Endodermal cell (in vitro differentiated cells): Measurements from ENCODE around the gene TRAP1. TPM values are rescaled to one million over a fixed set of nuclear protein-coding genes. Genes with fewer than 3 reads are reported as not detected.

Experiments used
- DNase-seq: peaks from one replicate; pipeline ENCODE4 v3.0.0-alpha.2; 2017
- H3K27ac ChIP-seq: 2 replicates; pipeline ENCODE4 v1.5.1; 2013; ENCODE audit warnings: mild to moderate bottlenecking, low read depth, low read length, moderate library complexity
- H3K27me3 ChIP-seq: 2 replicates; pipeline ENCODE4 v1.6.1; 2013; ENCODE audit warnings: mild to moderate bottlenecking, low read length, moderate library complexity; ENCODE audit not compliant: insufficient read depth, control insufficient read depth, poor library complexity, severe bottlenecking
- H3K36me3 ChIP-seq: 2 replicates; pipeline ENCODE4 v1.7.0; 2013; ENCODE audit warnings: mild to moderate bottlenecking, low read length, moderate library complexity; ENCODE audit not compliant: control insufficient read depth, insufficient read depth
- H3K4me1 ChIP-seq: one replicate; pipeline ENCODE4 v1.7.0; 2013; ENCODE audit warnings: low read length; ENCODE audit not compliant: control insufficient read depth, insufficient read depth
- H3K4me3 ChIP-seq: 2 replicates; pipeline ENCODE4 v1.5.1; 2013; ENCODE audit warnings: mild to moderate bottlenecking, low read length, moderate library complexity
- H3K9ac ChIP-seq: 2 replicates; pipeline ENCODE4 v1.6.1; 2013; ENCODE audit warnings: mild to moderate bottlenecking, low read length, moderate library complexity; ENCODE audit not compliant: poor library complexity, severe bottlenecking; ENCODE audit errors: extremely low read depth
- H3K9me3 ChIP-seq: 2 replicates; pipeline ENCODE4 v1.6.1; 2013; ENCODE audit warnings: mild to moderate bottlenecking, low read length, moderate library complexity; ENCODE audit not compliant: control insufficient read depth
- H3K27ac Mint-ChIP-seq: 2 replicates; pipeline ENCODE4 v1.8.0; 2020; ENCODE audit warnings: mixed read lengths
- H3K27me3 Mint-ChIP-seq: 2 replicates; pipeline ENCODE4 v1.8.0; 2021; ENCODE audit warnings: mild to moderate bottlenecking, mixed read lengths; ENCODE audit not compliant: insufficient read depth
- H3K36me3 Mint-ChIP-seq: 2 replicates; pipeline ENCODE4 v1.8.0; 2020; ENCODE audit warnings: low read depth, mixed read lengths
- H3K4me1 Mint-ChIP-seq: 2 replicates; pipeline ENCODE4 v1.8.0; 2020; ENCODE audit warnings: mixed read lengths
- H3K4me3 Mint-ChIP-seq: 2 replicates; pipeline ENCODE4 v1.8.0; 2020; ENCODE audit warnings: mild to moderate bottlenecking, moderate library complexity, mixed read lengths
- H3K9me3 Mint-ChIP-seq: 2 replicates; pipeline ENCODE4 v1.8.0; 2020; ENCODE audit warnings: mild to moderate bottlenecking, mixed read lengths
- WGBS, 2 experiments: methylation state at CpG; one replicate each; pipeline versions ENCODE4 v1.1.5 to v1.1.7; 2013; ENCODE audit warnings: missing lambda C conversion rate in 2 of 2, mixed read lengths in 1 of 2; ENCODE audit not compliant: insufficient coverage in 1 of 2, insufficient read length in 1 of 2; 5-methylcytosine and 5-hydroxymethylcytosine counted together
- total RNA-seq, 2 donors: library from RNA; stranded (reverse); fragmentation: NEBNext Ultra II Directional in 1 of 2; extraction: Animal tissue kit (Norgen Biotek cat#: 25700) in 1 of 2; gene quantifications; 2 replicates in 1 of 2; 3 replicates in 1 of 2; pipeline ENCODE4 v1.2.1, GENCODE V29; 2021
- TF ChIP-seq, protein P1 (sequence below): fragments of 200-600 bp; sonication (generic); conservative IDR thresholded peaks from 2 replicates; pipeline ENCODE4 v1.5.0; 2021; ENCODE audit warnings: antibody characterized with exemption, mild to moderate bottlenecking

The TRAP1 gene
- total RNA-seq, 2 donors from 2014 or later = 144 to 156 TPM

DNA sequence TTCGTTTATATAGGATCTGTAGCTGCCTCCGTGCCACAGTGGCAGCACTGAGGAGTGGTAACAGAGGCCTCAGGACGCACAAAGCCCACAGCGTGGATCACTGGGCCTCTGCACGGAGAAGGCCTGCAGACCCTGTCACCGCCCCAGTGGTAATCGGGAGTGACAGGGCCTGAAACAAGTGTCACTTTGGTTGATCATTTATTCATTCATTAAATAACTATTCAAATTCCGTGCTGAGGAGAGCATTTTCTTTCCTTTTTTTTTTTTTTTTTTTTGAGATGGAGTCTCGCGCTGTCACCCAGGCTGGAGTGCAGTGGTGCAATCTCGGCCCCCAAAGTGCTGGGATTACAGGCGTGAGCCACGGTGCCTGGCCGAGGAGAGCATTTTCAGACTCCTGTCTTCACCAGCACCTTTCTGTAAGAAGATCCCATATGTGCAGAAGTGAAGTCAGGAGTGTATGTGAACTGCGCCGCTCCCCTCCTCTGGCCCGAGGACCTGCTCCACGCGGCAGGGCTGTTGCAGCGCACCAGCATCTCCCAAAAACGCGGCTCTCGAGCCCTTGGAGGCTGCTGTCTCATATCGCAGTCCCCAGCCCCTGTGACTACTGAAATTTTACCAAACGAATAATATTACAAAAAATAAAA lies 44.9 kb upstream of the TRAP1 start:
- Histone ChIP-seq H3K36me3 (peaks cover 67% of the 10 kb centered on the region), H3K27ac (no peak overlapping the region), H3K27me3 (no peaks in the 10 kb centered on the region), H3K9me3 (no peaks in the 10 kb centered on the region), H3K4me1 (no peaks in the 10 kb centered on the region), H3K4me3 (no peak overlapping the region), H3K9ac (no peak overlapping the region)
- DNase-seq = no peak
- H3K4me1 Mint-ChIP-seq = no peaks in the 10 kb centered on the region
- WGBS, 2 experiments = 88 to 97% methylated on average over 10 to 25 of the region's 25 CpGs
- H3K36me3 Mint-ChIP-seq = peaks cover 79% of the 10 kb centered on the region
- no peak overlapping the region for H3K4me3 Mint-ChIP-seq
- no peaks in the 10 kb centered on the region for H3K9me3 Mint-ChIP-seq
- H3K27ac Mint-ChIP-seq = no peak overlapping the region
- TF ChIP-seq, protein P1, sequence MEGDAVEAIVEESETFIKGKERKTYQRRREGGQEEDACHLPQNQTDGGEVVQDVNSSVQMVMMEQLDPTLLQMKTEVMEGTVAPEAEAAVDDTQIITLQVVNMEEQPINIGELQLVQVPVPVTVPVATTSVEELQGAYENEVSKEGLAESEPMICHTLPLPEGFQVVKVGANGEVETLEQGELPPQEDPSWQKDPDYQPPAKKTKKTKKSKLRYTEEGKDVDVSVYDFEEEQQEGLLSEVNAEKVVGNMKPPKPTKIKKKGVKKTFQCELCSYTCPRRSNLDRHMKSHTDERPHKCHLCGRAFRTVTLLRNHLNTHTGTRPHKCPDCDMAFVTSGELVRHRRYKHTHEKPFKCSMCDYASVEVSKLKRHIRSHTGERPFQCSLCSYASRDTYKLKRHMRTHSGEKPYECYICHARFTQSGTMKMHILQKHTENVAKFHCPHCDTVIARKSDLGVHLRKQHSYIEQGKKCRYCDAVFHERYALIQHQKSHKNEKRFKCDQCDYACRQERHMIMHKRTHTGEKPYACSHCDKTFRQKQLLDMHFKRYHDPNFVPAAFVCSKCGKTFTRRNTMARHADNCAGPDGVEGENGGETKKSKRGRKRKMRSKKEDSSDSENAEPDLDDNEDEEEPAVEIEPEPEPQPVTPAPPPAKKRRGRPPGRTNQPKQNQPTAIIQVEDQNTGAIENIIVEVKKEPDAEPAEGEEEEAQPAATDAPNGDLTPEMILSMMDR = no peak
- no peaks in the 10 kb centered on the region for H3K27me3 Mint-ChIP-seq

DNA sequence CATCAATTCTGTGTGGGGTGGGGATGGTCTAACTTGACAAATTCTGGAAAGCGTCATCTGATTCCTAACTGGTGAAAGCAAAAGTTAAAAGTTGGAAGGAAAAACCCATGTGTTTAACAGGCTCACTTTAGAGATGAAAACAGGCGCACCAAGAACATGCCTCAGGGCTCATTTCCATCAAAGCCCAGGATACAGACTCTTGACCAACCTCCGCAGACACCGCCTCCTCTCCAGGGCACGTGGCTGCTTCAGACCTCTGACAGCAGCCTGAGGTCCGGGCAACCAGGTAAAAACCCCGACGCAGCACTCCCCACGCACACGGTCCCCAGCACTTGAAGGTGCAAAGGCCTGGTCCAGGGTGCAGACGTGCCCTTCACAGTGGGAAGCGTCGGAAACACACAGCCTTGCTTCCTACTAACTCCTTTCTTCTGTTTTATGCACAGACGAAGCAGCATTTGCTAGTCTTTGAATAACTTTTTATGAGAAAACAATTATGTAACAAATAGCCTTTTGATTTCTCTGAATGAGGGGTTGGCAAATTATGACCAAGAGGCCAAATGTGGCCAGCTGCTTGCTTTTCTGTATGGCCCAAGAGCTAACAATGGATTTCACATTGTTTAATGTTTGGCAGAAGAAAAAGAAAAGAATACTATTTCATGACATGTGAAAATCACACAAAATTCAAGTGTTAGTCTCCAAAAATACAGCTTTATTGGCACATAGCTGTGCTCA lies 44.2 kb upstream of the TRAP1 start:
- Histone ChIP-seq H3K27me3 (no peaks in the 10 kb centered on the region), H3K9ac (no peak overlapping the region), H3K4me1 (no peaks in the 10 kb centered on the region), H3K4me3 (no peak overlapping the region), H3K27ac (no peak overlapping the region), H3K36me3 (peaks cover 67% of the 10 kb centered on the region), H3K9me3 (no peaks in the 10 kb centered on the region)
- WGBS, 2 experiments = 92 to 94% methylated on average over 13 to 14 of the region's 14 CpGs
- peaks cover 79% of the 10 kb centered on the region for H3K36me3 Mint-ChIP-seq
- H3K4me3 Mint-ChIP-seq = no peak overlapping the region
- no peaks in the 10 kb centered on the region for H3K4me1 Mint-ChIP-seq
- no peak overlapping the region for H3K27ac Mint-ChIP-seq
- no peaks in the 10 kb centered on the region for H3K27me3 Mint-ChIP-seq
- TF ChIP-seq, protein P1 = no peak
- no peak for DNase-seq
- H3K9me3 Mint-ChIP-seq = no peaks in the 10 kb centered on the region

DNA sequence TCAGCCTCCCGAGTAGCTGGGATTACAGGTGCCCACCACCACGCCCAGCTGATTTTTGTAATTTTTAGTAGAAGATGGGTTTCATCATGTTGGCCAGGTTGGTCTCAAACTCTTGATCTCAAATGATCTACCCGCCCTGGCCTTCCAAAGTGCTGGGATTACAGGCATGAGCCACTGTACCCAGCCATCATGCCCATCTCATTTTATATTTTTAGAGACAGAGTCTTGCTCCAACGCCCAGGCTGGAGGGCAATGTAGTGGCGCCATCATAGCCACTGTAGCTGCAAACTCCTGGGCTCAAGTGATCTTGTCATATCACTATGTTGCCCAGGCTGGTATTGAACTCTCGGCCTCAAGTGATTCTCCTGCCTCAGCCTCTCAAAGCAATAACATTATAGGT lies 43.2 kb upstream of the TRAP1 start:
- Mint-ChIP-seq H3K9me3 (no peaks in the 10 kb centered on the region), H3K36me3 (peaks cover 78% of the 10 kb centered on the region), H3K4me3 (no peak overlapping the region), H3K27me3 (no peaks in the 10 kb centered on the region), H3K27ac (no peak overlapping the region), H3K4me1 (no peaks in the 10 kb centered on the region)
- Histone ChIP-seq H3K9ac (no peak overlapping the region), H3K27me3 (no peaks in the 10 kb centered on the region), H3K27ac (no peak overlapping the region), H3K4me1 (no peaks in the 10 kb centered on the region), H3K36me3 (peaks cover 68% of the 10 kb centered on the region), H3K4me3 (no peak overlapping the region), H3K9me3 (no peaks in the 10 kb centered on the region)
- 92 to 98% methylated on average over 5 to 6 of the region's 6 CpGs for WGBS, 2 experiments
- no peak for DNase-seq
- TF ChIP-seq, protein P1 = no peak
